T-helper 1 cell treated with Interleukin-12 subunit alpha and Interleukin-12 subunit beta and Interleukin-4 antibody, amounts not matched to agents 30 ng/mL and 1 ng/mL, for 36 hours (primary cell): ENCODE results near the gene FHL2. TPM values are rescaled to one million over a fixed set of nuclear protein-coding genes. Genes with fewer than 3 reads are reported as not detected.

Experiments used
- intact Hi-C: fragments of 100-400 bp; cut with micrococcal nuclease; formaldehyde crosslinking; loops from one replicate; pipeline ENCODE4 v1.15.1; 2024
- total RNA-seq: library from RNA; stranded (reverse); gene quantifications from 2 replicates; pipeline ENCODE4 v1.2.3, GENCODE V29; 2022

Gene FHL2
- total RNA-seq, 1 donor from 2014 or later, result 4.8 TPM

- intact Hi-C loops, result no loop called here
These were observed 23.9 kb upstream of the FHL2 start for GRCh38 chr2:105422801-105423200.

DNA sequence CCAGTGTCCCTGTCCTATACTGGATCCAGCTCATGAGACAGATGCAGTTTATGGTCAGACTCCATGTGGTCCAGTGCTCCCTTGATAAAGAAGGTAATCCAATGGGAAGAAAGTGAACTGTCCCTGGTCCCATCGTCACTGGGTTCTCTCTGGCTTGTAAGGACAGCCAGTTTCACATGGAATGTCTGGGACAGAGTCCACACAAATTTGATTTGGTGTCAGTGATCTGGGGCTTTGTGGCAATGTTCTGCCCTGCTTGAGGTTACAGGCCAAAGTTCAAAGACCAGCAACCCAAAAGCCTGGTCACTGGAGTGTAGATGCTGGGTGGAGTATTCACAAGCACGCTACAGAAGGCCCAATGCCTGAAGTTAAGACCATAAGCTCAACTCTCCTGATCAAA, 22.2 kb upstream of the FHL2 start:
- intact Hi-C loops, result no loop called here

- intact Hi-C loops, result no loop called here
These were observed 19.7 kb upstream of the FHL2 start for GRCh38 chr2:105418522-105418921.

DNA sequence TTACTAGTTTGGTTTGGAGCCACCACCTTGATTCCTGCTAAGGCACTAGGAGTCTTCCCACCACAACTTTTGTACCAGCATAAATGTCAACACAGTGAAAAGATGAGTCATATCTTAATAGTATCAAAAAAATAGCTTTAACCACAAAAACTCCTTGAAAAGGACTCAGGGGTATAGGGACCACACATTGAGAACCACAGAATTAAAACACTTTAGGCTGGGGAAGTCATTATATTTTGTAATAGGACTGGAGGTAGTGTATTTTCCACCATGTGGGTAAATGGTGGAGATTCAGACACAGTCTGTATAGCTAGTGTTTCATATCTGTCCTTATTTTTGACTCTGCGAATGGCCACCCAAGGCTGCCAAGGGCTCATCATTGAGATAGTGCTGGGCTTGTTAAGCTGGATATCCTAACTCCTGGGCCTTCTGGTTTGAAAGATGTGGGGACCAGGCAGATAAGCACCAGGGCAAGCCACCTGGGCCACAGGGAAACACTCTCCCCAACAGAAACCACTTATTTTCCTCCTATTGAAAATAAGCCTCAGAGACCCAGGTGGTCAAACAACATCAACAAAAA, 19.1 kb upstream of the FHL2 start:
- intact Hi-C loops, result no loop called here

DNA sequence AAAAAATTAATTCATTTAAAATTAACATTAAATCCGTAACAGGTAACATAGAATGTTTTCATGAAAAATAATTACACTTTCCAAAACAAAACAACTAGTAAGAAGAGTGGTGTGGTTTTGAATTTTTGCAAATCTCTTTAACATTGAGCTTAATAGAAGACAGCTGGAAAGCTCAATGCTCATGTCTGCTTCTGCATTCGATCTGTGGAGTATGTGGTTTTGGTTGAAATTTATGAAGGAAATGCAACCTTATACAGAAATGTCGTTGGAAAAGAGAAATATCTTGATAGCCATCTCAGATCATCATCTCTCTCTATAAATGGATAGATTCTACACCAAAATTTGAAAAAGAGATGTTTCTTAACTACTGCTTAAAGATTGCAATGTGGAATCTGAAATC, 17.3 kb upstream of the FHL2 start:
- intact Hi-C loops, result no loop called here

- intact Hi-C loops, result no loop called here
These were observed 16.2 kb upstream of the FHL2 start for GRCh38 chr2:105415007-105415406.

DNA sequence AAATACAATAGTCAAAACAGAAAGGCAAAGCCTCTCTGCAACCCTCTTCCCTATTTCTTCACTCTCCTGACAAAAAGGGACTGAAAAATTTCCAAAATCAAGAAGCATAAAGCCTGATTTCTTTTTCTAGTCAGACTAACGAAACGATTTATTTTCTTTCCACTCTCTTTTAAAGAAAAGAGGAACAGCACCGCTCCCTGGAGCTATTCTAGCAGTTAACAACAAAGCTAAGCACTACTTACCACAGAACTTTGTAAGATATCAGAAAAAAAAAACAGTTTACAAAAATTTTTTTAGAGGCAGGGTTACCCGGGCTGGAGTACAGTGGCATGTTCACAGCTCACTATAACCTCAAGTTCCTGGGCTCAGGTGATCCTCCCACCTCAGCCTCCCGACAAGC, 14.4 kb upstream of the FHL2 start:
- intact Hi-C loops, result no loop called here

DNA sequence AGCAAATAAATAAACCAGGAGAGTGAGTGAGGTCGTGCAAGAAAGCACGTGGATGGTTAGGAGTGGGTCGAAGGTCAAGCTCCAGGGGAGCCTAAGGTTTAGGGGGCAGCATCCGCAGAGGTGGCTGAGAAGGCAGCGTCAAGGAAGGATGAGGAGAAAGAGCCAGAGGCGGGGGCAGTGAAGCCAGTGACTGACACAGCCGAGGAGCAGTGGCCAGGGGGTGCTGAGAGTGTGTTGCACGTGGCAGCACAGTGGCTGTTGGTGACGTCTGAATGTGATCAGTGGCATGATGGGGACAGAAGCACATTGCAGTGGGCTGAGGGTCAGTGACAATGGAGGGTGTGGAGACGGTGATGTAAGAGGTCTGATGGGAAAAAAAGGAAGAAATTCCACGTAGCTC, 13.7 kb upstream of the FHL2 start:
- intact Hi-C loops, result no loop called here

DNA sequence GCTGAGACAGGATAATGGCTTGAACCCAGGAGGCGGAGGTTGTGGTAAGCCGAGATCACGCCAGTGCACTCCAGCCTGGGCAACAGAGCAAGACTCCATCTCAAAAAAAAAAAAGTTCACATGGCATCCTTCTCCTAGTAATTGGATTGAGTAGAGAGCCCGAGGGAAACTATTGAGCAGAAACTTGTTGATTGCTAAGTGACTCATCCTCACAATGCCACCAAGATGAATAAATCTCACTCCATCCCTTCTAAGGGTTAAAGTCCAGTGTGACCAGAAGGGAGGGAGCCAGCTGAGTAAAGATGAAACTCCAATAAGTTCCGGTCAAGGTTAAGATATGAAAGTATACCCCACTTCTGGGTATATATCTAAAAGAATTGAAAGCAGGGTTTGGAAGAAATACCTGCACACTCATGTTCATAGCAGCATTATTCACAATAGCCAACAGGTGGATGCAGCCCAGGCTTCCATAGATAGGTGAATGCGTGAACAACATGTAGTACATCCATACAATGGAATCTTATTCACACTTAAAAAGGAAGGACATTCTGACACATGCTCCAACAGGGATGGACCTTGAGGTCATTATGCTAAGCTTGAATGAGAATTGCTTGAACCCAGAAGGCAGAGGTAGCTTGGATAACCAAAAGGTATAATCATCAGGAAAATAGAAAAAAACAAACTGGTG, 13.0 kb upstream of the FHL2 start:
- intact Hi-C loops, result no loop called here

- intact Hi-C loops, result no loop called here
These were observed 11.7 kb upstream of the FHL2 start for GRCh38 chr2:105410554-105410953.

DNA sequence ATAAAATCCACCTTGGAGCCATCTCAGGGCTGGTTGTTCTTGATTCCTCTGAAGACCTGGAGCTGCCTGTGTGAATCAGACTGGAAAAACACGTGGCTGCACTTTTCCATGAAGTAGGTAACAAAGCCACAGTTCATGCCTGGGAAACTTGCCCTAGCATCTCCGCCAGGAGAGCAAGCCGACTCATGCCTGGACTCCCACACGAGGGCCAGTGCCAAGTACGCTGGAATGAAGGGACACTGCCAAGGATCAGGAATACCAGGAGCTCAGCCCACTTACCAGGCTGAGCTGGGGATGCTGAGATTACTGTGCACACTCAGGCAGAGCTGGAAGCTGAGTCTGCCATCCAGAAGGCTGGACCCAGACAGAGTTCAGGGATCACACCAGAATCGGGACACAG, 10.9 kb upstream of the FHL2 start:
- intact Hi-C loops, result no loop called here

DNA sequence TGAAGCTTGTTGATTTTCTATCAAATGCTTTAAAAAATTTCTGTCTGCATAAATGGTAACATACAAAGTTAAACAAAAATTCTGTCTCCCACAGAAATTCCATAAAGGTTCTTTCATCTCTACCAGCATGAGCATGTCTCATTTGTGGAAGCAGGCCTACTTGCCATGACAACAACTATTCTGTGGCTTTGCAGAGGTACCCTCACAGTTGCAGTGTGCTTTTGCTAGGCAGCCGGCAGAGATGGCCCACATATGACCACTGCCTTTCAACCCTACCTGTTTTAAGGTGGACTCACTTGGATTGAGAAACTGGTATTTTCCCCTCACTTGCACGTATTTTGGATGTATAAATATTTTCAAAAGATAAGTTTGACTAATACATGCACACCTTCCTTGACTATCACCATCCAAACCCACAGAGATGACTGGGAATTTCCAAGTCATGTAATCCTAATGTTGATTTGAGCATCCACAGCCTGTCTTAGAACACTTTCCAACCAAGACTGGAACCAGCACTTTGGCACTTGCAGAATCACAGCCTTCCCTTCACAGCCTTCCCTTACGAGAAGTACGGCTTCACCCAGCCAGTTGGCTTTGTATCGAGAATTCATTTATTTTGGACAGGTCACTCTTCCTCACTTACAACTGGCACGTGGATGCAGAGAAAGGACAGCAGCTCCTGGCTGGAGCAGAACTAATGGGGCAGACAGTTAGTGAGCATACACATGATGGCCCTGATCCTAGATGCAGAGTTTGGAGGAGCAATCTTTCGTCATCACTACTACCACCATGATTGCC, 9.3 kb upstream of the FHL2 start:
- intact Hi-C loops, result no loop called here

DNA sequence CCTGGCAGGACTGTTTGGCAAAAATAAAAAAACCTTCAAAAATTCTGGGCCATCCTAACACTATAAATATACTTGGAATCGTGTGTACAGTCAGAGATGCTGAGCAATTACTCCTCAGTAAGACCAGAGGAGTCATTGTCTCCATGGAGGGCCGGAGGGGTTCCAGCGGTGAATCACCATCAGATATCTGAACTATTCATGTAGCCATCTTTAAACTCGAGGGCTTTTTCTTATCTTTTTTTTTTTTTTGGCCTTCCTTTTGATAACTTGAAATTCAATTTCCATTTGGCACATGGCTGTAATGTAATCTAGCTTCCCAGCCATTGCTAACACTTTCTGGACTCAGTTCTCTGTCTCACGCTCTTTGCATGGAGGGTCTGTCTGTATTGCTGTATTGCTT, 7.4 kb upstream of the FHL2 start:
- intact Hi-C loops, result no loop called here

- intact Hi-C loops, result no loop called here
These were observed 6.4 kb upstream of the FHL2 start for GRCh38 chr2:105405291-105405690.

DNA sequence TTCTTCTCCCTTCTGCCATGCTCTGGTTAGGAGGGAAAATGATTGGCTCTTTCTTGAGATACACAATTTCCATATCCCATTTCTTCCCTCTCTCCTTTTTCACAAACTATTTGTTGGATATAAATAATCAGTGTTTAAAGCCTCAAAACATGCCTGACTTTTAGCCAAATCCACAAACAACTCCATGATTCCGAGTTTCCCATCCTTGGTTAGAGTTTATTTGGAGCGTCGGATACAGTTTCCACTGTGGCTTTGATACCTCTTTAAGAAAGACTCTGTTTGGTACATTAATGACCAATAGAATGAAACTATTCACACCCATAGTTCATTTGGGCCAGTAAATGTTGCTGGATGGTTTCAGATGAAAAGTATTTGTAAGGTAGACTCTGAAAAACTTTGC, 5.9 kb upstream of the FHL2 start:
- intact Hi-C loops, result no loop called here

- intact Hi-C loops, result no loop called here
These were observed 5.2 kb upstream of the FHL2 start for GRCh38 chr2:105403783-105404698.

- intact Hi-C loops, result no loop called here
These were observed 4.5 kb upstream of the FHL2 start for GRCh38 chr2:105403241-105403782.

GRCh38 chr2:105402809-105403208, 4.0 kb upstream of the FHL2 start:
- intact Hi-C loops, result no loop called here

DNA sequence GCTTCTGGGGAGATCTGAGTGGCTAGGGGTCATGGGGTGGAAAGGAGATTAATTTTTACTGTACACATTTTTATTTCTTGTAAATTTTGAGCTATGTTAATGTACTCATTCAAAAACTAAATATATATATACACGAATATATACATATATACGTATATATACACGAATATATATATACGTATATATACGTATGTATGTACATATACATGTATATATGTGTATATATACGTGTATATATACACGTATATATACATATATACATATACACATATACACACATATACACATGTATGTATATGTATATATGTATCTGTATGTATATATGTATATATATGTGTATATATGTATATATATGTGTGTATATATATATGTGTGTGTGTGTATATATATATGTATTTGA, 3.0 kb upstream of the FHL2 start:
- intact Hi-C loops, result no loop called here

DNA sequence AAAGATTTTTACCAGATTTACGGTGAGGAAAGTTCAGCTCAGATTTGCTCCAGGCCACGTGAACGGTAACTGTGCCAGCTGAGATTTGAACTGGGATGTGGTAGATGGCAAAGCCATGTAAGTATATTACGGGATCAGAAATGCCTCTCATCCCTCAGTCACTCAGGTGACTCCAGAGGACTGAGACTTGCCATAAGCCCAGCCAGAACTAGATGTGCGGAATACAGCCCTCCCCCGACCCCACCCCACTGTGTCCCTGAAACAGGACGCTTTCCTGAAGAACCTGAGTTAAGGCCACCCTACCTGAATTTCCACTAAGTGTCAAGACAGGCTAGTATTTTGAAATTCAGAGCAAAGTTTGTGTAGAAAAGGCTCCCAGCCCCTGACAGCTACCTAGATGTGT, 1.3 kb upstream of the FHL2 start:
- intact Hi-C loops, result no loop called here

GRCh38 chr2:105399207-105399861, 483 bp upstream of the FHL2 start:
- intact Hi-C loops, result loop anchor here (1.0 to 10.0 kb wide), 7 partner anchors 25 to 1975 kb away; partner anchors contain the start of genes C2orf49 and UXS1
